Activated T-helper 1 cell treated with anti-CD3 and anti-CD28 coated beads, Interleukin-2, amount 50 U/mL, for 16 hours (primary cell): ENCODE measurements around the gene ASCC3.
"Not testable (repeated sequence)": the region's sequence is repeated elsewhere in the genome, so short reads cannot be mapped to it uniquely, and the experiment has no call there.

ENCODE experiments used
- DNase-seq, 2 donors: peaks; one replicate each; pipeline ENCODE4 v3.0.0-alpha.2; 2020; ENCODE audit warnings: low read depth in 1 of 2, low spot score in 1 of 2

The ASCC3 gene

DNA sequence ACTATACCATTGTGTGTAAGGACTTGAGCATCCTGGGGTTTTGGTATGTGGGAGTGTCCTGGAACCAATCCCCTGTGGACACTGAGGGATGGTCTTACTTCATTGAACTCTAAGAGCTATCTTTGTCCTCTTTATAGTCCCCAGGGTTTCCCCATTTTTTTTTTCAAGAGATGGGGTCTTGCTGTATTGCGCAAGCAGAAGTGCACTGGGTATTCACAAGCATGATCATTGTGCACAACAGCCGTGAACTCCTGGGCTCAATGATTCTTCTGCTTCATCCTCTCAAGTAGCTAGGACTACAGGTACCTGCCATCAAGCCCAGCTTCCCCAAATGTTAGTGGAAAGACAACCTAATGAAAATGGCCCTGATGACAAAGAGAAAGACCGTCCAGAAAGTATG, 2.2 kb upstream of the ASCC3 start:
- no peak for DNase-seq

DNA sequence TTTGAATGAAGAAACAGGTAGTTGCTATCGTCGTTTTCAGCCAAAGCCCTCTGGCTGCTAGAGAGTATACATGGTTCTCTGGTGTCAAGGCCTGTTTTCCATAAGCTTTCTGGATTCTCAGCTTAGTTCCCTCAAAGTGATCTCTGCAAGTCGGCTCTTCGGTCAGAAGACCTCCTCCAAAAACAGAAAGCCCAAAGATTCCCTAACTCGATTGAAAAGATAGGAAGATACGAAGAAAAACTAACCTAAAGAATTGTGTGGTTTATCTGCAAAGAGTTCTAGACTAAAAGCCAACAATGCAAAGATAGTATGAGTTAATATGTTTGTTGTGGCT, 545 bp upstream of the ASCC3 start:
- no peak for DNase-seq

DNA sequence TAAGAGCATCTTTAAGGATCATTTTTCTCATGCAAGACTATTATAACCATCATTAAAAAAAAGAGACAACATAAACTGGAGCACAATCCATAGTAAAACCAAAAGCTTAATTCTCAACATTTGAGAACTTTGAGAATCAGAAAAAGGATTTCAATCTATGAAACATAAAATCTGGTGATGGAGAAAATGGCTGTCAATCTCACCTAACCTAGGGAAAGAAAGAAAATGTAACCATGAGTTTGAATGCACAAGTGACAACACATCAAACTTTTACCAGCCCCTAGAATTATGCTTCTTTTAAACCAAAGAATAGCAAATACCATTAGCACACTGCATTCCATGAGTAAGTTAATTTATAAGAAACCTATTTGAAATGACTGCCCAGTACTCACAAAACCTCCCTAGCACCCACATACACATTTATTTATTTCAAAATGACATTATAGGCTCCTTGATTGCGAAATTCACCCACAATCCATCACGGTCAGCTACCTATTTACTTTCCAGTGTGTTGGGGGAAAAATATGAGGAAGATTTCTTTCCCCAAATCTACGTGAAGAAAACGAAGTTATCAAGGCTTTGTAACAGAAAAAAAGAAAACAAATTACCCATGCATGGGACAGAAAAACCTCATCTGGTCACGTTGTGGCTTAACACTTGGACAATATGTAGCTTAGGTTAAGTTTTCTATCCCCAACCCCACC, 828 bp downstream of the ASCC3 start:
- DNase-seq: no peak

DNA sequence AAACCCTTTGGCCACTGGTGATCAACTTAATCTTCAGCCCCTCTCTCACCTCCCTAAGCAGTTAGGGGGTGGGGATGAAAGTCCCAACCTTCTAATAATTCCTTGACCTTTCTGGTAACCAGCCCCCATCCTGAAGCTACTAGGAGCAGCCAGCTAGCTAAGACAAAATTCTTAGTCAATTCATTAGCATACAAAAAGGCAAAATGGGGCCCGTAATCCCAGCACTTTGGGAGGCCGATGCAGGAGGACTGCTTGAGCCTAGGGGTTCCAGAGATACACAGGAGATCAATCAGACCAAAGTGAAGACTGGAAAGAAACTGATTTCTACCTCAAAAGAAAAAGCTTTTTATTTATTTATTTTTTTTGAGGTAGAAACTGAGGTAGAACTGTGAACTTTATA, 1.8 kb downstream of the ASCC3 start:
- DNase-seq: no peak

DNA sequence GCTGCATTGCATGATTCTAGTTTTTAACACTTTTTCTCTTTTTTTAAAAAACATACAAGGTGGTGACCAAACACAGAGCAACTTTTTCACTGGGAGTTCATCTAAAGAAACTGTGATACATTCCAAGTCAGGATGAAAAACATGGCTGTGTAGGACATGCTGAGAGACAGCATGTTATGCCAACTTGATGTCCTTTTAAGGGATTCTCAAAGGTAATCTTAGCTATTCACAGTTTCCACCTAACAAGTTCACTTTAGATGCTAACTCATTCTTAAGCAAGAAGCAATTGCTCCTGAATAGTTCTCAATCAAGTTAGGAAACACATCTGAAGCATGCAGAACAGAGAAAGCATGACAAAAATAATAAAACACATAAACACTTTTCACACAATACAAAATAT, 3.3 kb downstream of the ASCC3 start:
- DNase-seq: no peak

DNA sequence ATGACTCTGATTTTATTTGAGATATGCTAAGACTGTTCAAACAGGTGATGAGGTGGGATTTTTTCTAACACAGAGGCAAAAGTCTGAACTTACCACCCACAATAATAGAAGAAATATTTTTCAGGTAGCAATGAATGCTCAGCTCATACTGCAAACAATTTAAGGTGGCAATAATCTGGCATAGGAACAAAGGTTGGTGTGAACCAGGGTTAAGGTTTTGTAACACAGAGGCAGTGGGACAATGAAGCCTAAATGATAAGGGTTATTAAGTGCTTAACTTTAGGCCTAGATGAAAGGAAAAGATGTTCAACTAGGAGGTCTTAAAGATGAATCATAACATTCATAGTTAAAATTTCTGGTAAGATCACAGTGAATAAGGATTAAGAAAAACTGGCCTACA, 4.9 kb downstream of the ASCC3 start:
- DNase-seq: no peak

DNA sequence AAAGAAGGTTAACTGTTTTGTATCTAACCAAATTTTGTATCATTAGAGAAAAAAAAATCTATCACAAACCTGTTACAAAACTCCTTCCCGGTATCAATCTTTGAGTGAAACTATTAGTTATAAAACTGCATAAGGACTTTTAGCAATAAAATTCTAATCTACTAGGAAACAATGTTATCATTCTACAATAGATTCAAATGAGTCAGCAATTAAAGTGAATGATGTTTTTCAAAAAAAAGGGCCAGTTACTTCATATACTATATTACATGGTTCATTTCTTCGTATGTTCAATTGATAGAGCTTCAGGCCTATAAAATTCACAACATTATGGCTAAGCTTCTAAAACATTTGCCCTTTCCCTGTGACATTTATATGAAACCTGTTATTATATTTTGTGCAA, 15.6 kb downstream of the ASCC3 start:
- DNase-seq: no peak

DNA sequence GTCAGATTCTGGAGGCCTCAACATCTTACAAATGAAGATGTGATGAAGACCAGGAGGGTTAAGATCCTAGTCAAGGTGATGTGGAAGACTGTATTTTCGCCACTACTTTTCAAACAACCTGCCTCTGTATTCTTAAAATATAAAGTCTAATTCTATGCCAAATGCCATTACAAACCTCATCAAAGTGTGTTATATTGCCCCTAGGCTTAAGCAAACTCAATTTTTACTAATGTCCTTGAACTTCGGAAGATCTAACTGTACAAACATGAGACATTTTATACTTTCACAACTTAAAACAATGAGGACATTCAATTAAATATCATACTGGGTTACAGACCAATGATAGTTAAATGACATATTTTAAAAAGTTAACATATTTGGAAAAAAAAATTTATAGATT, 19.1 kb downstream of the ASCC3 start:
- no peak for DNase-seq

DNA sequence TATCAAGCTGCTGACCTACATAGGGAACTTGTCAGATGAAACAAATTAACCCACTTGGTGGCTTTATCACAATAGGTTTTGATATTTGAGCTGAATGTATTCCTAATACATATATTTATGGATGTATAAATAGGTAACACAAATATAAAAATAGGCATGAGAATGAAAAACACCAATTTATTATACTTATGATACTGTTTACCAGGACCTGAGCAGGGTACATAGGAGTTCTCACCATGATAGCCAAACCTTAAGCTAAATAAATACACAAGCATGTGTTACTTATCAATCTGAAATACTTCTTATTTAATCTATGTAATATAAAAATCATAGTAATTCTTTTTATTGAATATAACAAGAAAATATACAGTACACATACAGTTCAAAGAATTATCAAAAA, 25.0 kb downstream of the ASCC3 start:
- no peak for DNase-seq

DNA sequence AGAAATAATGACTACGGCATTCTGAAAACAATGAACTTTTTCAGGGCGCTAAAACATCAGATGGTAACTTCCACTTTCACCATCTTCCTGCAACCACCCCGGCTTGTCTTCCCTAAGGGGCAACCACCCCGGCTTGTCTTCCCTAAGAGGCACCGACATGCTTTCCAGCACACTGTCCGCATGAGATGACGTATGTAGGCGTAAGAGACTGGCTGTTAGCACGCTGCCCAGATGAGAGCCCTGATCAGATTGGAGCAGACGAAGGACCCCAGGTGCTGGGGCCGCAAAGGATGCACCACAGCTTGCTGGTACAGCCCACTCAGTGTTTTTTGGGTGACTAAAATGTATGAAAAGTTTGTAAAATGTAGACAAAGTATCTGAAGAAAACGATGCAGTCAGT, 29.3 kb downstream of the ASCC3 start:
- no peak for DNase-seq

DNA sequence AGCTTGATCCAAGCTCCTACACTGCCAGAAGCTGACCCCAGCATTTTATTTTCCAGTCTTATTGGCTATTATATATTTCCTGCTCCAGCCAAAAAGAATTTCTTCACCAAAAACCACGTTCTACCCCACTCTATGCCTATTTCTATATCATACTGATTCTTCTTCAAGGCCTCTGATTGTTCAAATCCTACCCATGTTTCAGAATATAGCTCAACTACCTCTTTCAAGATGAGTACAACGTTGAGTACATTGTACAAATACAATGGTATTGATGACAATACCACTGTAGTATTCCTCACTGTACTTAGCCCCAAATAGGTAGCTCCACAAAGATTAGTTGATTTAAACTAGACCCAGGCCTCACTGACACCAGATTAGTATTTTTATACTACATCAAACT, 31.0 kb downstream of the ASCC3 start:
- DNase-seq: no peak

DNA sequence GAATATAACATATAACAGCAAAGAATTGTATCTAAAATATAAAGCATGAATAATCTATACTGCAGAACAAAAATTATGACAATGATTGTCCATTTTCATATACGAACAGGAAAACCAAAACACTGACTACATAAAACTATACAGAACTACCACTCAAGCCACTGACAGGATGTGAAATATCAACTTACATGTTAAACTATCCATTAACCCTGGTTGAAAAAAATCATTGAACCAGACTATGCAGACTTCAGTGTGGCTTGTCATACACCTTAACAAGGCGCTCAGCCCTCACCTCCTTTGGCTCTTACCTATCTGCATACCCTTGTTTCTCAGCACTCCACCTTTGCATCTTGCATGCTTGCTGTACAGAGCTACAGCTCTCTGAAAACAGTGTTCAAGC, 34.9 kb downstream of the ASCC3 start:
- no peak for DNase-seq

DNA sequence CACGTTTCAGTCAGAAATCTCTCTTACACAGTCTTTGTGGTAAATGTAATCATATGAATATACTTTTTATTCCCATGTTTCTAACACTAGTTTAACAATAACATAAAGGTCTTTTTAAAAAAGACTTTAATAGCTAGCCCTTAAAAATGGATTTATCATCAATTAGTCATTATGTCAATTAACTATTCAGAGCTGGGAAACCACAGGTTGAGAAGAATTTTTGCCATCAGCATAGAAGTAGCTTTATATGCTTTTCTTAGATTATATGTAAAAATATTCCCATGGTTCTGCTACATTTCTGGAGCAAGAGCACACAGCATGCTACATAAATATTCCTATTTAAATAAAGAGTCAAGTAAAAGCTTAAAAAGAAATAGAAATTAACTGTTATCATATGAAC, 35.5 kb downstream of the ASCC3 start:
- no peak for DNase-seq

DNA sequence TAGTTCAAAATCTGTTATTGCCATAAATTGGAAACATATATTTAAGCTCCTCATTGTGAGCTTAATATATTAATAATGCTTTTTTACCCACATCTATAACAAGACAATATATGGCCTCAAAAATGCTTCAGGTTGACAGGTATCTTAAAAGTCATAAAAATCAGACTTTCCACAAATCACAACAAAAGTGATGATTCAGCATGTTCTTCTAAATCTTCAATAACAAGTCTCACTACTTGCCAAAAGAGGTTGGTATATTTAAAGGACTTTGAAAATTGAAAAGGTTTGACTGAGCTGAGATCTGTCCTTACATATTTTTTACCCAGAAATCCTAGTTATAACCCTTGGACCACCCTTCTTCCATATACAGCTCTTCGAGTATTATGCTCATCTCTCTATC, 41.7 kb downstream of the ASCC3 start:
- no peak for DNase-seq

DNA sequence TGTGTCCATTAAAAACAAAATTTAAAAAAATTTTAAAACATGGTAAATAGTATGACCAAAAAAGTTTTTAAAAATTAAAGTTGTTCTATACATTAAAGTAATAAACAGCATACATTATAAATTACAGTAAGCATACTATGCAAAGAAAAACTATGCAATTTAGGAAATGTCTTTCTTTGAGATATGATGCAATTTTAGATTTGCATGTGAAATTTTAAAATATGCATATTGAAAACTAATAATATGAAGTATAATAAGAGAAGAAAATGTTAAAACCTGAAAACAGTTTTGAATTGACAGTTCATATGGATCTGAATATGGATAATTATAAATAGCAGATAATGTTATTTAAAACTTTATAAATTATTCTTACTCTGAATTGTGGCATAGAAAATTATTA, 43.1 kb downstream of the ASCC3 start:
- no peak for DNase-seq

DNA sequence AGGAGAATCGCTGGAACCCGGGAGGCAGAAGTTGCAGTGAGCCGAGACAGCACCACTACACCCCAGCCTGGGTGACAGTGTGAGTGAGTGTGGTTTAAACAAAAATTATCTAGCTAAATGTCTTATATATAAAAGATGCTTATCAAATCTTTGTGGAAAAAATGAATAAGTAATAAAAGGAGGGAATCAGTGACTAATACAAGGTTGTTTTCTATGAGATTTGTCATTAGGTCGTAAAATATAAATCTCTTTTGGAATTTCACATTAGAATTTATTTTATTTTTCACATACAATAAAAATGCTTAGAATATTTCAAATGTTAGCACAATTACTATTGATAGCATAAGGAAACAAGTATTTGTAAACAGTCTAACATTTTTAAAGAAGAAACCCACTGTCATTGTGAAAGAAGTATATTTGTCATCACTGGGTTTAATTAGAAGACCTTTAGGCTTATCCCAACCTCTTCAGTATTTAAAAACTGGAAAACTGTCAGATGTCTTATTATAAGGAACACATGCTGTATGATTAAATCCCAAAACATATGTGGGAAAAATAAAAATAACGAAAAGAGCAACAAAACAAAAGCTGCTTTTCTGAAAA, 47.1 kb downstream of the ASCC3 start:
- no peak for DNase-seq

DNA sequence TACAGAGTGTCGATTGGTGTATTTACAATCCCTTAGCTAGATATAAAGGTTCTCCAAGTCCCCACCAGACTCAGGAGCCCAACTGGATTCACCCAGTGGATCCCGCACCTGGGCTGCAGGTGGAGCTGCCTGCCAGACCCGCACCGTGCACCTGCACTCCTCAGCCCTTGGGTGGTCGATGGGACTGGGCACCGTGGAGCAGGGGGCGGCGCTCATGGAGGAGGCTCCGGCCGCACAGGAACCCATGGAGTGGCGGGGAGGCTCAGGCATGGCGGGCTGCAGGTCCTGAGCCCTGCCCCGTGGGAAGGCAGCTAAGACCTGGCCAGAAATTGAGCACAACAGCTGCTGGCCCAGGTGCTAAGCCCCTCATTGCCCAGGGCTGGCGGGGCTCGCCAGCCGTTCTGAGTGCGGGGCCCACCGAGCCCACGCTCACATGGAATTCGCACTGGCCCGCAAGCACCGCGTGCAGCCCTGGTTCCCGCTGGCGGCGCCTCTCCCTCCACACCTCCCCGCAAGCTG, 52.0 kb downstream of the ASCC3 start:
- DNase-seq: not testable (repeated sequence)

DNA sequence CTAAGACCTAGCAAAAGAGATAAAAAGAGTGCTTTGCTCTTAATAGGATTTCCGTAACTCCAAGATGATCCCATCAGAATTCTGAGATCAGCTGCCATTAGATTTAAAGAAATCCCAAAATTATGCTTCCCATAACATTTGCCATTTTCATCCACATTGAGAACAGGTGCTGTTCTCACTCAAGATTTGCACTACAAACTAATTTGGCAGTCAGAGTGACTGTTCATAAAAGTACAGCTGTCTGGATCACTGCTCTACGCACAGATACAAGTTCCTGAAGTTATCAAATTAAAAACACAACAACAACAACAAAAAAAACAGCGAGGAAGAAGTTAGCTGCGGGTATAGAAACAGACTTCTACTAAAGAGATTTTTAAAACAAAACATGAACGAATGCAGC, 58.1 kb downstream of the ASCC3 start:
- DNase-seq: no peak

DNA sequence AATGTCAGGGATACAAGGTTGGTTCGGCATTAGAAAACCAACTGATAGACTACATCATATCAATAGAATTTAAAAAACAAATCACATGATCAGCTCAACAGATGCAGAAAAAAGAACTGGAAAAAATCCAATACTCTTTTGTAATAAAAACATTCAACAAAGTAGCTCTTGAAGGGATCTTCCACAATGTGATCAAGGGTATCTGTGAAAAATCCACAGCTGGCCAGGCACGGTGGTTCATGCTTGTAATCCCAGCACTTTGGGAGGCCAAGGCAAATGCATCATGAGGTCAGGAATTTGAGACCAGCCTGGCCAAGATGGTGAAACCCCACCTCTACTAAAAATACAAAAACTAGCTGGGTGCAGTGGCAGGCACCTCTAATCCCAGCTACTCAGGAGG, 63.1 kb downstream of the ASCC3 start:
- DNase-seq: no peak

DNA sequence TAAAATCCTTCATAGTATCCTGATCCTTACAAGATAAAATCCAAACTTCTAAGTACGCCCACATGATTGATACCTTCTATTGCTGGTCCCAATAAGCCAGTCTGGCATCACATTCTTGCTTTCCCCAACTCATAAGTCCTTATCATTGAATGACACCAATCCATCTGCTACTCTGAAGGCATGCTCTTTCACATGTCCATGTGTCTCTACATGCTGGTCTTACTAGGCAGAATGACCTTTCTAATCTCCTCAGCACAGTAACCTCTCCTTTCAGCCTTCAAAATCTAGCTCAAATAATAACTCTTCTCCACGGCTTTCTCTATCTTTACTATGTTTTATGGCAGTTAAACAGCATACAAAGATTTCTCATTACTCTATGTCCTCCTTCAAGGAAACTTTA, 71.1 kb downstream of the ASCC3 start:
- DNase-seq: no peak

DNA sequence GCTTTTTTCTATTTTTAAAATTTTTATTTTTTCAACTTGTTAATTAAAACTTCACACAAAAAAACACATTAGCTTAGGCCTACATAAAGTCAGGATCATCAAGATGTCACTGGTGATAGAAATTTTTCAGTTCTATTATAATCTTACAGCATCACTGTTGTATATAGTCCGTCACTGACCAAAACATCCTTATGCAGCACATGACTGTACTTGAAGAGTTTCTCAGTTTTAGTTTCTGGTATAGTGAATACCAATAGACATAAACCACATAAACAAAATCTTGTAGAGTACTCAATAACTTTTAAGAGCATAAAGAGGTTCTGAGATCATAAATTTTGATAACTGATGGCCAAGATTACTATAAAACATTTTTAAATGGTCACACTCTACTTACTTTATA, 71.8 kb downstream of the ASCC3 start:
- DNase-seq: no peak

DNA sequence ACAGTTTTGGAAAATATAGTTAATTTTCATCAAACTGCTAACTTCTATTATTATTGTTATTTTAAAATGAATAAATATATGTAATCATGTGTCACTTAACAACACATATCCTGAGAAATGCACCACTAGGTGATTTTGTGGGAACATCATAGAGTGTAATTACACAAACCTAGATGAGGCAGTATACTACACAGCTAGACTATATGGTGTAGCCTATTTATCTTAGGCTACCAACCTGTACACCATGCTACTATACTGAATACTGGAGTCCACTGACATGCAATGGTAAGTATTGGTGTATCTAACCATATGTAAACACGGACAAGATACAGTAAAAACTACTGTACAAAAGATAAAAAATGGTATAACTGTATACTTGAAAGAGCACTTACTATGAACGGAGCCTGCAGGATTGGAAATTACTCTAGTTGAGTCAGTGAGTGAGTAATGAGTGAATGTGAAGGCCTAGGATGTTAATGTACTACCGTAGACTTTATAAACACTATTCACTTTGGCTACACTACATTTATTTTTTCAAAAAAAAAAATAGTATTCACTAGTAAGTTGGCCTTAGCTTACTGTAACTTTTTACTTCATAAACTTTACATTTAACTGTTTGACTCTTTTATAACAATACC, 72.4 kb downstream of the ASCC3 start:
- DNase-seq: no peak

DNA sequence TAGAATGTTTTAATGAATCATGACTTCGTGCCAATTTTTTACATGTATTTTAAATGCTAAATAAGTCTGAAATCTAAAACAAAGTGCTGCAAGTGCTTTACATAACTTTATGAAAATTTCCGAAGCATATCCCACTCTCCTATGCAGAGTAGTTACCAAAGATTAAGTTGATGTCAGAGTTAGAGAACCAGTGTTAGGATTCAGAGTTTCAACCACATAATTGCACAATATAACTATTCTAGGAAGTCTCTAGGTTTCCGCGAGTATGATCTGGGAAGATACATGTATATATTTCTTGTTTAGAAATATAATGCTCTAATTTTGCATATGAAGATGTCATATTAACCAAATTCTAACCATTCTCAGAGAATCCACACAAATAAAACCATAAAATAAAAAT, 74.8 kb downstream of the ASCC3 start:
- no peak for DNase-seq
